Sigmoid colon (tissue), 4 donors: ENCODE results near the gene RHBDF2.

ENCODE experiments used
- EP300 ChIP-seq, 4 donors: sonication (generic); formaldehyde crosslinking; IDR thresholded peaks; one replicate each; pipeline ENCODE4 v1.6.1; 2017; ENCODE audit warnings: antibody characterized with exemption in 4 of 4
- POLR2A ChIP-seq, 2 donors: fragments of 450-650 bp; IDR thresholded peaks; one replicate each; pipeline ENCODE4 v1.6.1; 2016; ENCODE audit warnings: antibody characterized with exemption in 2 of 2, mild to moderate bottlenecking in 2 of 2, moderate library complexity in 2 of 2
- TF ChIP-seq, protein P1 (sequence below), 4 experiments: fragments of 450-650 bp in 3 of 4; fragments of 200-600 bp in 1 of 4; IDR thresholded peaks; one replicate each; pipeline ENCODE4 v1.5.1; 2016 to 2019; ENCODE audit warnings: antibody characterized with exemption in 4 of 4, mild to moderate bottlenecking in 3 of 4, moderate library complexity in 2 of 4

DNA sequence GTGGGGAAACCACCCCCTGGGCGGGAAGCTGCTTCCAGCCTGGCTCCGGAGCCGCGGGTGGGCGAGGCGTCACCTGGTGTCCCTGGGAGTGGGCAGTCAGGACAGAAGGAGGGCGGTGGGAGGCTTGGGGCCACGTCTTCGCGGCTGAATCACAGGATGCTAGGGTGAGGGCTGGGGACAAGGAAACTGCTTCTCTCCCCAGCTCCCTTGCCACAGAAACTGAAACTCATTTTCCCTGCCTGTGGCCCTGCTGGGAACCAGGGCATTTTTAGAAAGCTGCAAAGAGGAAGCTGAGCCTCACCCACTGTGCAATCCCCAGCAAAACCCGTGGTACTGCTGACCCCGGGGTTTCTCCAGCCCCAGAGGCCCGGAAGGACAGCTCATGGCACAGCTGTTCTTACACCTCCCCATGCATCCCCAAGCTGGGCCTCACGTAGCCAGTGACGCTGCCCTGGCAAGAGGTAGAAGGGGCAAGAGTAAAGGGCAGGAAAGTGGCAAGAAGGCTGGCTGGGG lies 8.2 kb downstream of the RHBDF2 start:
- TF ChIP-seq, protein P1, sequence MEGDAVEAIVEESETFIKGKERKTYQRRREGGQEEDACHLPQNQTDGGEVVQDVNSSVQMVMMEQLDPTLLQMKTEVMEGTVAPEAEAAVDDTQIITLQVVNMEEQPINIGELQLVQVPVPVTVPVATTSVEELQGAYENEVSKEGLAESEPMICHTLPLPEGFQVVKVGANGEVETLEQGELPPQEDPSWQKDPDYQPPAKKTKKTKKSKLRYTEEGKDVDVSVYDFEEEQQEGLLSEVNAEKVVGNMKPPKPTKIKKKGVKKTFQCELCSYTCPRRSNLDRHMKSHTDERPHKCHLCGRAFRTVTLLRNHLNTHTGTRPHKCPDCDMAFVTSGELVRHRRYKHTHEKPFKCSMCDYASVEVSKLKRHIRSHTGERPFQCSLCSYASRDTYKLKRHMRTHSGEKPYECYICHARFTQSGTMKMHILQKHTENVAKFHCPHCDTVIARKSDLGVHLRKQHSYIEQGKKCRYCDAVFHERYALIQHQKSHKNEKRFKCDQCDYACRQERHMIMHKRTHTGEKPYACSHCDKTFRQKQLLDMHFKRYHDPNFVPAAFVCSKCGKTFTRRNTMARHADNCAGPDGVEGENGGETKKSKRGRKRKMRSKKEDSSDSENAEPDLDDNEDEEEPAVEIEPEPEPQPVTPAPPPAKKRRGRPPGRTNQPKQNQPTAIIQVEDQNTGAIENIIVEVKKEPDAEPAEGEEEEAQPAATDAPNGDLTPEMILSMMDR (IDR thresholded peaks at IDR 0.05): no peak
- no peak for TF ChIP-seq POLR2A (IDR thresholded peaks at IDR 0.05)
- peak in 2 of 4 donors; percentile 36 to 50 for TF ChIP-seq EP300 (IDR thresholded peaks at IDR 0.05)
